ENCODE data around the gene PERP.

PERP gene

GRCh38 chr6:138089325-138089724, 17.9 kb downstream of the PERP start:
- Histone ChIP-seq H3K4me1 (ENCODE audit: low read length) (no peaks in the 10 kb centered on the region), H3K4me3 (ENCODE audit: low read length) (no peak overlapping the region), H3F3A (ENCODE audit: insufficient read depth, low read length) (no peaks in the 10 kb centered on the region), H3K4me2 (ENCODE audit: low read depth, low read length) (no peak overlapping the region), H2AFZ (ENCODE audit: low read length) (no peak overlapping the region), H3K9me3 (replicated peaks; ENCODE audit: insufficient read depth, low read length) (no peaks in the 10 kb centered on the region), H3K27me3 (replicated peaks; ENCODE audit: insufficient read depth, low read length) (no peaks in the 10 kb centered on the region), H3K9me2 (replicated peaks; ENCODE audit: insufficient read depth, low read length) (no peaks in the 10 kb centered on the region), H3K79me2 (ENCODE audit: low read length) (peaks cover 8% of the 10 kb centered on the region; the same call in 1 of the 2 replicates), H3K9ac (ENCODE audit: low read length) (no peak overlapping the region), H4K20me1 (ENCODE audit: insufficient read depth, low read length) (no peaks in the 10 kb centered on the region), H3K36me3 (replicated peaks; ENCODE audit: insufficient read depth, low read length) (0 out of 2 replicates have a peak, but pooled peaks cover 3% of the 10 kb centered on the region), H3K27ac (ENCODE audit: low read length) (no peak overlapping the region)
- no peak for DNase-seq
- TF ChIP-seq CTCF (IDR thresholded peaks at IDR 0.05; ENCODE audit: low read length): no peak
- no peak for TF ChIP-seq EZH2 (optimal IDR thresholded peaks at IDR 0.05; ENCODE audit: low read depth, low read length)
- TF ChIP-seq EZH2phosphoT487 (IDR thresholded peaks at IDR 0.05; ENCODE audit: low read length): no peak

- 0 out of 2 replicates have a peak, but pooled peaks cover 3% of the 10 kb centered on the region for H3K36me3 ChIP-seq (replicated peaks; ENCODE audit: insufficient read depth, low read length)
- H3K27me3 ChIP-seq (replicated peaks; ENCODE audit: insufficient read depth, low read length): no peaks in the 10 kb centered on the region
- no peak overlapping the region for H2AFZ ChIP-seq (ENCODE audit: low read length)
- H3K9ac ChIP-seq (ENCODE audit: low read length): no peak overlapping the region
- H3K9me2 ChIP-seq (replicated peaks; ENCODE audit: insufficient read depth, low read length): no peaks in the 10 kb centered on the region
- TF ChIP-seq CTCF (IDR thresholded peaks at IDR 0.05; ENCODE audit: low read length): no peak
- TF ChIP-seq EZH2 (optimal IDR thresholded peaks at IDR 0.05; ENCODE audit: low read depth, low read length): no peak
- no peak for TF ChIP-seq EZH2phosphoT487 (IDR thresholded peaks at IDR 0.05; ENCODE audit: low read length)
- H3K27ac ChIP-seq (ENCODE audit: low read length): no peak overlapping the region
- H3K79me2 ChIP-seq (ENCODE audit: low read length): peaks cover 4% of the 10 kb centered on the region; the same call in 1 of the 2 replicates
- H4K20me1 ChIP-seq (ENCODE audit: insufficient read depth, low read length): no peaks in the 10 kb centered on the region
- DNase-seq: no peak
- H3K4me3 ChIP-seq (ENCODE audit: low read length): no peak overlapping the region
- no peaks in the 10 kb centered on the region for H3F3A ChIP-seq (ENCODE audit: insufficient read depth, low read length)
- H3K9me3 ChIP-seq (replicated peaks; ENCODE audit: insufficient read depth, low read length): no peaks in the 10 kb centered on the region
- H3K4me1 ChIP-seq (ENCODE audit: low read length): no peaks in the 10 kb centered on the region
- no peak overlapping the region for H3K4me2 ChIP-seq (ENCODE audit: low read depth, low read length)
Measured at GRCh38 chr6:138088326-138088762, 18.9 kb downstream of the PERP start.

- no peak overlapping the region for H2AFZ ChIP-seq (ENCODE audit: low read length)
- H3K9me2 ChIP-seq (replicated peaks; ENCODE audit: insufficient read depth, low read length): no peaks in the 10 kb centered on the region
- no peak overlapping the region for H3K4me3 ChIP-seq (ENCODE audit: low read length)
- TF ChIP-seq EZH2phosphoT487 (IDR thresholded peaks at IDR 0.05; ENCODE audit: low read length) (no peak), EZH2 (optimal IDR thresholded peaks at IDR 0.05; ENCODE audit: low read depth, low read length) (no peak), CTCF (IDR thresholded peaks at IDR 0.05; ENCODE audit: low read length) (no peak)
- H3K4me1 ChIP-seq (ENCODE audit: low read length): no peaks in the 10 kb centered on the region
- H3K27ac ChIP-seq (ENCODE audit: low read length): no peak overlapping the region
- no peaks in the 10 kb centered on the region for H4K20me1 ChIP-seq (ENCODE audit: insufficient read depth, low read length)
- H3K27me3 ChIP-seq (replicated peaks; ENCODE audit: insufficient read depth, low read length): no peaks in the 10 kb centered on the region
- H3F3A ChIP-seq (ENCODE audit: insufficient read depth, low read length): no peaks in the 10 kb centered on the region
- 0 out of 2 replicates have a peak, but pooled peaks cover 3% of the 10 kb centered on the region for H3K36me3 ChIP-seq (replicated peaks; ENCODE audit: insufficient read depth, low read length)
- no peaks in the 10 kb centered on the region for H3K9me3 ChIP-seq (replicated peaks; ENCODE audit: insufficient read depth, low read length)
- no peak for DNase-seq
- no peak overlapping the region for H3K4me2 ChIP-seq (ENCODE audit: low read depth, low read length)
- H3K9ac ChIP-seq (ENCODE audit: low read length): no peak overlapping the region
- no peaks in the 10 kb centered on the region; the same call in 1 of the 2 replicates for H3K79me2 ChIP-seq (ENCODE audit: low read length)
Measured at GRCh38 chr6:138087593-138088325, 19.5 kb downstream of the PERP start.
